Measurements from ENCODE around the gene CST4. TPM values are rescaled to one million over a fixed set of nuclear protein-coding genes. Genes with fewer than 3 reads are reported as not detected.
"Not testable (repeated sequence)": the region's sequence is repeated elsewhere in the genome, so short reads cannot be mapped to it uniquely, and the experiment has no call there.

CST4 gene
- total RNA-seq, 2 experiments from 2014 or later = not detected

DNA sequence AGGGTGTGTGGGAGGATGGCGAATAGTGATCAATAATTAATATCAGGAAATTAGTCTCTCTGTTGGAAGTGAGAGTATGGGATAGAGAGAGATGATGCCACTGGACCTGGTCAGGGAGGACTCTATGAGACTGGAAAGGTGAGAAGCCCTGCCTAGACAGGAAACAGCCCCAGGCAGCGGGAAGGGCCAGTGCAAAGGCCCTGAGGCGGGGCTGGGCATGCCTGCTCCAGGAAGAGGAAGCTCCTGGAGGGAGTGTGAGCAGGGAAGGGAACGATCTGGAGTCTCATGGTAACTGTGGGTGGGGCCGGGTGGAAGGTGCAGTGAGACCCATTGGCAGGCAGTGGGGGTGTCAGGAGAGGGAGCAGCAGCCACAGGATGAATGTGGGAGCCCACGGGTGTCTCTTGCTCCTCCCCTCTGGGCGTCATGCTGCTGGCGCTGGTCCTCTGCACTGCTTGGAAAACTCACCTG lies 49.3 kb downstream of the CST4 start:
- peaks cover 22% of the 10 kb centered on the region for H3K27me3 Mint-ChIP-seq
- no peaks in the 10 kb centered on the region for H3K36me3 Mint-ChIP-seq (ENCODE audit: low read depth)
- peaks cover 3% of the 10 kb centered on the region for H3K4me1 Mint-ChIP-seq
- ChIA-PET CTCF (no interaction called here), POLR2A (no interaction called here)
- no peak overlapping the region for H3K4me3 Mint-ChIP-seq
- DNase-seq = no peak
- no peak overlapping the region for H3K27ac Mint-ChIP-seq
- no peaks in the 10 kb centered on the region for H3K9me3 Mint-ChIP-seq

DNA sequence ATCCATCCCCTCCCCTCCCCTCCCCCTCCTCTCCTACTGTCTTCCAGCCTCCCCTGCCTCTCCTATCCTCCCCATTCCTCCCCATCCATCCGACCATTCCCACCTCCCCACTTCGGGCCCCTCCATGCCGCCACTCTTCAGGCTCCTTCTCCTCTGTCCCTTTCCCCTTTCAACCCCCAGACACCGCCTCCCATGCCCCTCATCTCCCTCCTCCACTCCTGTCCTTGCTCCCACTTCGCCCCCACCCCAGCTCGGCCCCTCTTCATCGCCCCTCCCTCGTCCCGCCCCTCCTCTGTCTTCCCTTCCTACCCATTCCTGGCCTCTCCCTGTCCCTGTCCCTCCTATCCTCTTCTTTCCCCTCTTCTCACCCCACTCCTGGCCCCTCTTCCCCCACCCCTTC lies 50.5 kb downstream of the CST4 start:
- Mint-ChIP-seq H3K4me3 (no peak overlapping the region), H3K36me3 (ENCODE audit: low read depth) (no peaks in the 10 kb centered on the region), H3K27ac (no peak overlapping the region), H3K4me1 (peaks cover 3% of the 10 kb centered on the region), H3K9me3 (no peaks in the 10 kb centered on the region), H3K27me3 (peaks cover 22% of the 10 kb centered on the region)
- ChIA-PET CTCF (no interaction called here), POLR2A (no interaction called here)
- no peak for DNase-seq

DNA sequence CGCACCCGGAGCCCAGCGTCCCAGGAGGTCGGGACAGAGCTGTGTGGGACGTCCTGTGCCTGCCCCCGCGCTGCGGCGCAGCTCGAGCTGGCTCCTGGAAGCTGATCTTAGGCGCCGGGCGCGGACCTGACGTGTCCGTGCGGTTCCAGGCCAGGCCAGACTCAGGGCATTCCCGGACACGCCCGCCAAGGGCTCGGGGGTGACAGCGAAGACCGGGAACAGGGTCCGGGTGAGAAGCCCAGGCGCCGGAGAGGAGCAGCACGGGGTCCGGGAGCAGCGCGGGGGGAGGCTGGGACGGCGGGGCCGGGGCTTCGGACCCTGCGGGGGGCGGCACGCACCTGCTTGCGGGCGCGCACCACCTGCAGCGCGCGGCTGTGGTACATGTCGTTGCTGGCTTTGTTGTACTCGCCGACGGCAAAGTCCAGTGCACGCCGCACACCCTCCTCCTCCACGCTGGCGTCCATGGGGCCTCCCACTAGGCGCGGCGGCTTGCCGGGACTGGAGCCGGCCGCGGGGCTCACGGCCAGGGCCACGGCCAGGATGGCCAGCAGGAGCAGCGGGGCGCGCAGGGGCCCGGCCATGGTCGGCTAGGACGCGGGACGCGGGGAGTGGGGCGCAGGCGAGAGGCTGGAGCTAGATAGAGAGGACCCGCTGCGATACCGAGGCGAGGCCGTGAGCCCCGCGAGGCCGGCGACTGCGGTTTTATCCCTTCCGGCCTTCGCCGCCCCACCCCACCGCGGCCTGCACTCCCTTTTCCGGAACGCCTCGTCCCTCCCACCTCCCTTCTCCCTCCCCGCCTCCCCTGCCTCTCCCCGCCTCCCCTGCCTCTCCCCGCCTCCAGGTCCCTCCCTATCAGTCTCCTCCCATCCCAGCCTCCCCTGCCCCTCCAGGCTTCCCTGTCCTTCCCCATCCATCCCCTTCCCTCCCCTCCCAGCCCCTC lies 51.3 kb downstream of the CST4 start, which contains the start of gene CST3:
CST3 (minus strand) TSS at position 674 of the 940 bp plus-strand sequence; CDS start at position 581, 93 bp downstream.
- no peak for DNase-seq
- peaks cover 22% of the 10 kb centered on the region for H3K27me3 Mint-ChIP-seq
- H3K4me1 Mint-ChIP-seq = peaks cover 3% of the 10 kb centered on the region
- CTCF ChIA-PET = no interaction called here
- POLR2A ChIA-PET = no interaction called here
- H3K4me3 Mint-ChIP-seq = no peak within 1 kb of the TSS
- H3K9me3 Mint-ChIP-seq = no peaks in the 10 kb centered on the region
- H3K36me3 Mint-ChIP-seq (ENCODE audit: low read depth) = no peaks in the 10 kb centered on the region
- H3K27ac Mint-ChIP-seq = no peak within 1 kb of the TSS

DNA sequence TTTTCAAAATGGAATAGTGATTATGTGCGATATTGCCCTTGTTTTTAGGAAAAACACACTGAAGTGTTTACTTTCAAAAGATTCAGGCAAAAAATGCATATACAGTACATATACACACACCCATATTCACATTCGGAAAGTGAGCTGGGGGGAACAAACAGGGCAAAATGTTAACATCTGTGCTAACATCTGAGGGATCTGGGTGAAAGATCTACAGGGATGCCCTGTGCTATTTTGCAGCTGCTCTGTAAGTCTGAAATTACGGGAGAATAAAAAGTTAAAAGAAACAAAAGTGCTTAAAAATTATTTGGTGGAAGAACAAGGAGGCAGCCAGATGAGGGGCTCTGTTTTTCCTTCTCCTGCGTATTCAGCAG lies 51.9 kb downstream of the CST4 start:
- no peaks in the 10 kb centered on the region for H3K36me3 Mint-ChIP-seq (ENCODE audit: low read depth)
- H3K4me3 Mint-ChIP-seq = no peak overlapping the region
- POLR2A ChIA-PET = no interaction called here
- no peaks in the 10 kb centered on the region for H3K9me3 Mint-ChIP-seq
- H3K27me3 Mint-ChIP-seq = peaks cover 22% of the 10 kb centered on the region
- H3K4me1 Mint-ChIP-seq = peaks cover 3% of the 10 kb centered on the region
- H3K27ac Mint-ChIP-seq = no peak overlapping the region
- CTCF ChIA-PET = no interaction called here
- no peak for DNase-seq

DNA sequence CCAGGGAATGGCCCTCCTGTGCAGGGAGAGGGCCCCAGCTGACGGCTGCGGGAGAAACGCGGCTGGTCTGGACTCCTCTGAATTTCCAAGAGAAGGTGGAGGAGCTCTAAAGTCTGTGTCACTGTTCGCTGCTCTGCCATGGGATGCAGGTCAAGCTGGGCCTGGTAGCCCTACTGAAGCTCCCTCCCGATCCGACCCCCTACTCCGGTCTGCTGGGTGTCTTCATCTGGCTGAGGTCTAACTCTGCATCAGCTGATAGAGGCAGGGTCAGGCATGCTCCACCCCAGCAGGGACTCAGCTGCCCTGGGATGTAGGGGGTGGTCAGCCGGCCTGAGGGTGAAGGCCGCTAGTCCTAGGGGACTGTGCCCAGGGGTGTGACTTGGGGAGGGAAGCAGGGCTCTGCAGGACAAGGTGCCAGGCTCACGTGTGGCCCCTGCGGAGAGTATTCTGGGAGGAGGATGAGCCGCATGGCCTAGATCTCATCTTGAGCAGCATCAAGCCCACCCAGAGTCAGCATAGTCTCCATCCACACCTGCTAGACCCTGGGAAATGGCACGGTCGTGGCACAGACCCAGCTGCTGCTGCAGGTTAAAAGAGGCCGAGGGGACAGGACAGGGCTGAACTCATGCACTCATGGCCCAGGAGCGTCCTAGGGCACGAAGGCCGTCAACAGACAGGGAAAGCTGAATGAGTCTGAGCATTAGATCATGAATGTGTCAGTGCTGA lies 52.5 kb downstream of the CST4 start:
- Mint-ChIP-seq H3K9me3 (no peaks in the 10 kb centered on the region), H3K27me3 (peaks cover 22% of the 10 kb centered on the region), H3K4me3 (no peak overlapping the region), H3K4me1 (peaks cover 3% of the 10 kb centered on the region), H3K27ac (no peak overlapping the region), H3K36me3 (ENCODE audit: low read depth) (no peaks in the 10 kb centered on the region)
- DNase-seq = no peak
- POLR2A ChIA-PET = no interaction called here
- CTCF ChIA-PET = no interaction called here

DNA sequence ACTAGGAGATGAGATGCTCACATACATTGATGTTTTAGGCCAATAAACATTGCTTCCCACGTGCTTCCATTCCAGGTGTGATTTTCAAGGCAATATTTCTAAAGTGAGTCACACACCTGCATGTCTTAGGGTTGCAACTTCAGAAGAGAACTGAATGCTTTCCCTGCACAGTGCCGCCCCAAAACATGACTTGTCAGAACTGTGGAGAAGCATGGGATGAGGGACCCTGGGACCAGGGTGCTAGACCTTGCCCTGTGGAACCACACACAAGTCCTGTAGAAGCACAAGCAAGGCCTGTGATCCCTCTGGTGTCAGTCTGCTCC lies 53.1 kb downstream of the CST4 start:
- H3K36me3 Mint-ChIP-seq (ENCODE audit: low read depth); CTCF ChIA-PET; H3K4me1 Mint-ChIP-seq; H3K27ac Mint-ChIP-seq; H3K9me3 Mint-ChIP-seq; POLR2A ChIA-PET; H3K4me3 Mint-ChIP-seq; DNase-seq: not testable (repeated sequence)
- peaks cover 22% of the 10 kb centered on the region for H3K27me3 Mint-ChIP-seq

Other genes with a start within 250 kb of the CST4 start
- not detected for gene CSTL1, start 249.4 kb downstream of the CST4 start, total RNA-seq
- gene CST11, start 236.2 kb downstream of the CST4 start, total RNA-seq = not detected
- not detected for gene CST8, start 197.9 kb downstream of the CST4 start, total RNA-seq
- gene CST9L, start 120.6 kb downstream of the CST4 start, total RNA-seq = not detected
- not detected for gene CST9, start 83.1 kb downstream of the CST4 start, total RNA-seq
- gene CST3, start 51.1 kb downstream of the CST4 start, total RNA-seq = under 1 TPM; 0.55 to 0.76 TPM
- gene CST1, start 61.9 kb upstream of the CST4 start, total RNA-seq = not detected
- not detected for gene CST2, start 137.7 kb upstream of the CST4 start, total RNA-seq
- gene CST5, start 190.7 kb upstream of the CST4 start, total RNA-seq = not detected